Muscle of back (tissue), 13 donors: ENCODE results near the gene SMAD6. TPM values are rescaled to one million over a fixed set of nuclear protein-coding genes. Genes with fewer than 3 reads are reported as not detected.
A peak's percentile ranks its signal among the peaks of the same experiment; 100 is the strongest.

ENCODE experiments used
- DNase-seq, 3 donors: peaks; one replicate each; pipeline versions ENCODE4 v3.0.0 to v3.0.0-alpha.2; 2013
- long read RNA-seq, 9 donors: transcript quantifications; one replicate each; lab custom pipeline, GENCODE V29; 2026
- polyA plus RNA-seq, 10 donors: library from polyadenylated mRNA; unstranded; fragments of 120-200 nt; gene quantifications; one replicate each; pipeline ENCODE4 v1.2.1, GENCODE V29; 2013; ENCODE audit not compliant: insufficient read length in 10 of 10

SMAD6 gene
- 1 to 10 TPM; 2.3 to 9.1 (median 4.3) TPM for polyA plus RNA-seq
- long read RNA-seq, donor 1, partial matches to known transcripts = 0 of 1 reads
- long read RNA-seq, donor 1, other reads (novel, unspliced or antisense) = 0 of 1 reads
- long read RNA-seq, donor 2 = 0 reads
- long read RNA-seq, donor 3, full-length matches to known transcripts = 1 of 1 reads
- long read RNA-seq, donor 3, partial matches to known transcripts = 0 of 1 reads
- long read RNA-seq, donor 3, other reads (novel, unspliced or antisense) = 0 of 1 reads
- long read RNA-seq, donor 4, full-length matches to known transcripts = 6 of 6 reads
- long read RNA-seq, donor 4, partial matches to known transcripts = 0 of 6 reads
- long read RNA-seq, donor 4, other reads (novel, unspliced or antisense) = 0 of 6 reads
- long read RNA-seq, donor 5, full-length matches to known transcripts = 1 of 1 reads
- long read RNA-seq, donor 5, partial matches to known transcripts = 0 of 1 reads
- long read RNA-seq, donor 5, other reads (novel, unspliced or antisense) = 0 of 1 reads
- long read RNA-seq, donor 6, full-length matches to known transcripts = 1 of 1 reads
- long read RNA-seq, donor 6, partial matches to known transcripts = 0 of 1 reads
- long read RNA-seq, donor 6, other reads (novel, unspliced or antisense) = 0 of 1 reads
- long read RNA-seq, donor 7, full-length matches to known transcripts = 3 of 3 reads
- long read RNA-seq, donor 7, partial matches to known transcripts = 0 of 3 reads
- long read RNA-seq, donor 7, other reads (novel, unspliced or antisense) = 0 of 3 reads
- long read RNA-seq, donor 8, partial matches to known transcripts = 0 of 2 reads
- long read RNA-seq, donor 8, other reads (novel, unspliced or antisense) = 0 of 2 reads
- long read RNA-seq, donor 9, partial matches to known transcripts = 0 of 1 reads
- long read RNA-seq, donor 9, other reads (novel, unspliced or antisense) = 0 of 1 reads

DNA sequence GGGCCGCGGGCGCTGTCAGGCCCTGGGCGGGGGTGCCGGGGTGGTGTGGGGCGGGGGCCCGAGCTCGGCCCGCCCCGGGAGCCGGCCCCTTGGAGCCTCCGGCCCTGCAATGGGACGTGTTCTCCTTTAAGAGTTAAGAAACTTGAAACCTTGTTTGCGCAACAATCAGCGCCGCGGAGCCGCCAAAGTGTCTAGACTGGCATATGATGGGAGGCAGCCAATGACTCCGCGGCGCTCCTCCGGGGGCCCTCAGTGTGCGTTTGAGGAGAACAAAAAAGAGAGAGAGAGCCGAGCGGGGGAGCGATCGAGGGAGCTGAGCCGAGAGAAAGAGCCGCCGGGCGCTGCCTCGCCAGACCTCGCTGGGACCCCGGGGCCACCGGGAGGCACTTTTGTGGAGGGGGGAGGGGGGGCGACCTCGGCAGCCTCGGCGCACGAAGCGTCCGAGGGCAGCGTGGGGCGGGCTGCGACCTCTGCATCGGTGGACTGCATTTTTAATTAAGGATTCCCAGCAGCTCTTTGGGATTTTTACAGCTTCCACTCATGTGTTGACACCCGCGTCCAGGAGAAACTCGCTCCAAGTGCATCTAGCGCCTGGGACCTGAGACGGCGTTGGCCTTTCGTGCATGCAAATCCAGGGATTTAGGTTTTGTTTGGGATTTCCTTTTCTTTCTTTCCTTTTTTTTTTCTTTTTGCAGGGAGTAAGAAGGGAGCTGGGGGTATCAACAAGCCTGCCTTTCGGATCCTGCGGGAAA lies at the start of gene SMAD6:
SMAD6 (plus strand) TSS at position 202 of the 752 bp plus-strand sequence. CDS start 1,023 bp downstream, outside the sequence.
- DNase-seq = peak; percentile 90 to 98 (median 95)

DNA sequence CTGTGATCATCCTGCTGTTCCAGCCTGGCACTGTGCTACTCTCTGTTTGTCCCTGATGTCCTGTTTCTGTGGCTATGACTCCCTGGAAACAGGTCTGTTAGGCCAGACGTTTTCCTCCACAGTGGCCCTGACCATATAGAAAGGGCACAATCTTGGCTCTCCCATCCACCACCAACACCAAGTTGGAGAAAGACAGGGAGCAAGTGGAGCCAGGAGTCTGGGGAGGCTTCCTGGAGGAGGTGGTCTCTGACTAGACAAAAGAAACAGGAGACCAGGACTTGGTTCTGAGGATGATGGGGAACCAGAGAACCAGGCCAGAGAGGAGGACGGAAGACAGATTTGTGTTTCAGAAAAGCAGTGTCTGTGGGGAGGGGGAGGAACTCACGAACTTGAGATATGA lies 49.2 kb upstream of the SMAD6 start:
- DNase-seq = no peak

DNA sequence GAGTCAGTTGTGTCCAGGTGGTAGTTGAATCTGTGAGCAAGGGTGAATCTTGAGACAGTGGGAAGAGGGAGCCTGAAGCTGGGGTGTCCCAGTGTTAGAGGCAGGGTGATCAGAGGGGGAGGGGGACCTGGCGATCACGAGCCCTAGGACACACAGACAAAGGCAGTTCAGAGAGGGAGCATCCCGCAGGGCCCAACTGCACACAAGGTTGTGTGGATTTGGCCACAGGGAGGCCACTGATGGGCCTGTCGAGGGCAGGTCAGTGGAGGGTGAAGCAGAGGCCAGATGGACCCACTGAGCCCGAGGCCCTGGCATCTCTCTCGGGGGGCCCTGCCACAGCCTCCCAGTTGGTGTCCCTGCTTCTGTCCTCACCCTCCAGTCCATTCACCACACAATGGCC lies 48.6 kb upstream of the SMAD6 start:
- no peak for DNase-seq

DNA sequence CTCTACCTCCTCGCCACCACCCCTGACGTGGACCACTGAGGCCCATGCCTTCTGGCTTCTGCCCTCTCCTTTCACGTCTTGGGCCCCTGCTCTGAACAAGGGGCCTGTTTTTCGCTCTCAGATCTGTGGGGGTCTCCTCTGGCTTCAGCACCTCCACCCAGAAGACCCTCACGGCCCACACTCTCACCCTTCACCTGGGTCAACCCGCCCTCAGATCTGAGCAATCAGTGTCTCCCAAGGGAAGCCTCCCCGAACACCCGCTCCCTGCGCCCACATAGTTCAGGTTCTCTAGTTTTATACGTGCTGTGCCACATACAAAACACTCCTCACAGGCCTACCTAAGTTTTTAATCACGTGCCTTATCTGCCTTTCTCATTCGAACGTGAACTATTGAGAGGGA lies 48.2 kb upstream of the SMAD6 start:
- DNase-seq = no peak

DNA sequence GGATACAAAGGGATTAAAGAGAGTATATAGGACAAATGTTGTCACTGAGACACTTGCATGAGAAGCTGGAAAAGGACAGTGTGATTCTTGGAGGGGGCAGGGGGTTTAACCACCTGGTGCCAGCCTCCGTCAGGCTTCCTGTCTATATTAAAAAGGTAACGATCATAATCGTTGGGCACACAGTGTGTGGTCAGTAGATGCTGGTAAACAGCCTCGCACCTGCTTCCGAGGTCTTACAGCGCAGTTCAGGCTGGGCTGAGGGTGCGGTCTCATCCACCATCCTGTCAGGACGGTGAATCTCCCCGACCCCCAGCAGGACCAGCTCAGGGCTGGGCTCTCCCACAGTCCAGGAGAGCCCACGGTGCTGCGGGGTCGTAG lies 47.7 kb upstream of the SMAD6 start:
- DNase-seq = no peak

DNA sequence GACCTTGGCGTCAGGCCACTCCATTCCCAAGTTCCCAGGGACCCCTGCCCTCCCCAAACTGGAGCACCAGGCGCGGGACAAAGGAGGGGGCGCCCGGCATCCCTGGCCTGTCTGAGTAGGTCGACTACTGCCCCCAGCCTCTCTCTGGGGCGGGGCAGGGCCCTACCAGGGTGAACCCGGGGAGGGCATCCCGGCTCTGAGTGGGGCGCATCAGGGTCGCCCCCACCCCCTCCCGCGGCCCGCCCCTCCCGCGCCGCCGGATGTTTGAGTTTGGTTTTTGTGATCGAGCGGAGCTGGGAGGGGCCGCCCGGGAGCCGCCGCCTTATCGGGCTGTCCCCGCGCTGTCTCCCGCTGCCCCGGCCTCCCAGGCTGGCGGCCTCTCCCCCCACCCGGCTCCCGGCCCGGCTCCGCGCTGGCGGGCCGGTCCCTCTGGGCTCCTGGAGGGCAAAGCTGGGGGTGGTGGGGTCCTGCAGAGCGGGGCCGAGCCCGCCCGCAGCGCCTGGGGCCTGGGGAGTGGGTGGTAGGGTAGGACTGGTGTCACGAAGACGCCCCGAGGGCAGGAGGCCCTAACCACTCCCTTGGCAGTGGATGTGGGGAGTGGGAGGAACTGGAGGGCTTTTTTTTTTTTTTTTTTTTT lies 47.2 kb upstream of the SMAD6 start:
- DNase-seq = no peak

DNA sequence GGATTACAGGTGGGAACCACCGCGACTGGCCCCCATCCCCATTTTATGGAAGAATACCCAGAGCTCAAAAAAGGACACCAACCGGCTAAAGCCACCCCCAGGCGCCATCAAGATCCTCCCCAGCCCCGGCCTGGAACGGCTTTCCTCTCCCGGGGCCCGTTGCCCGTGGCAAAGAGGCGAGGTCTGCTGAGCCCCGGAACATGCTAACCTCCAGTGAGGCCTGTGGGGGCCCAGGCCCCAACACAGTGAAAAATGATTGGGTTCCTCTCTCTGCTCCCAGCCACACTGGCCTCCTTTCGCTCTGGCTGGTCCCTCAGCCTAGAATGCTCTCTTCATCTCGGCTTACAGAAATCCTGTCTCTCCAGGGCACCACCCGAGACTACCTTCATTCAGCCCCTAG lies 46.5 kb upstream of the SMAD6 start:
- no peak for DNase-seq

DNA sequence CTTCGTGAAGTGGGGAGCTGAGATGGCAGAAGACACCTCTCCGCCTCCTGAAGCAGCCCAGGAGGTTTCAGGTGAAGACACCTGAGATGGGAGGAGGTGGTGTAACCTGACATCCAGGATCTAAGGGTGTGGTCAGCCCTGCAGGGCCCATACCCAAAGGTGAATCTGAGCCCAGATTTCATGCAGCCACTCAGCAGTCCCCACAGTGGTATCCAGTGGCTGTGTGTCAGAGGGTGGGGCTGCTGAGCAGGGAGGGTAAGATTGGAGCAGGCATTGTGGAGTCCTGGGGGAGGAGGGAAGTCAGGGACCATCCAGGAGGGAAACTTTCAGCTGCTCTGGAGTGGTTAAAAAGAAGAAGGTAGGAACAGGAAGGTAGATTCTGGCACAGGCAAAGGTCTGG lies 46.0 kb upstream of the SMAD6 start:
- DNase-seq = no peak

DNA sequence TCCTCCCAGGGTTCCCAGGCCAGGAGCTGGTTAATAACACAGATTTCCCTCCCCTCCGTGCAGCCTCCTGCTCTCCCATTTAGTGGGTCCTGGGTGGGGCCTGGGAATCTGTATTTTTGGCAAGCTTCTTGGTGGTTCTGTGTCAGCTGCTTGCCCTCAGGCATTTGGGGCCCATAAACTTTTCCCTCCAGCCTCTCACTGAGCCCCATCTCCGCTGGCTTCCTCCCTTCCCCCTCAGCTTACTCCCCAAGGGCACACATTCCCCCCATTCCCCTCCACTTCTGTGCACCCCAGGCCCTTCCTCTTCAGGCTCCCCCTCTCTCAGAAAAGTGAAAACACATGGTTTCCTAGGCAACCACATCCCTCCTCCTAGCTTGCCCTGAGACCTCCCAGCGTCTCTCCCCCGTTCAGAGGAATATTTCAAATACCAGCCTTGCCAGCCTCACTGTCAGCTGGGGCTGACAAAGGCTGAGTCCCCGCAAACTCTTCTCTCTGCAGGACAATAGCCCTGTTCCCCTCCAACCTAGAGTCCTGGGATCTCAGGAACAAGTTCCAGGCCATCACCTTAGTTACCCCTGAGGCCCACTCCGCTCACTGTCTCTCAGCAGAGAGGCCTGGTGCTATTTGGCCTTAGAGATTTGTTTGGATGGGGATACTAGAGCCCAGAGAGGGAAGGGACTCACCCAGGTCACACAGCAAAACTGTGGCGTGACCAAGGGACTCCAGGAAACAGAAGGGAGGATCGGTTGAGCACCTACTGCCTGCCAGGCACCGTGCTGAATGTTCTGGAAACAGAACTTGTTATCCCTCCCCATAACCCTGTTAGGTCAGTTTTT lies 44.6 kb upstream of the SMAD6 start:
- peak in 2 of 3 donors; percentile 22 to 58 for DNase-seq

DNA sequence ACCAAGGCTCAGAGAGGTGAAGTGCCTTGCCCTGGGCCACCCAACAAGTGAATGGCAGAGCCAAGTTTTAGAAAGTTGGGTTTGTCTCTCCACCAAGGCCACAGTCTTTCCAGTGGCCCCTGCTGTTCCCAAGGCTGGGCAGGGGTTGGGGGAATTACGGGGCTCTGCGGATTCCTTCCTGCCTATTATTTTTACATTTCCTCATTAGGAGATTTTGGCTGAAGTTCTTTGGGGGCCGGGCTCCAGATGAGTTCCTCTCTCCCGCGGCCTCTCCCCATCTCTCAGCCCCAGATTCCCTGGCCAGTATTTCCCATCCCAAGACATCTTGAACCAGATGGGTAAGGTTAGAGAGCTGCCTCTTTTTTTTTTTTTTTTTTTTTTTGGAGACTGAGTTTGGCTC lies 44.0 kb upstream of the SMAD6 start:
- peak in 1 of 3 donors; percentile 49 for DNase-seq

DNA sequence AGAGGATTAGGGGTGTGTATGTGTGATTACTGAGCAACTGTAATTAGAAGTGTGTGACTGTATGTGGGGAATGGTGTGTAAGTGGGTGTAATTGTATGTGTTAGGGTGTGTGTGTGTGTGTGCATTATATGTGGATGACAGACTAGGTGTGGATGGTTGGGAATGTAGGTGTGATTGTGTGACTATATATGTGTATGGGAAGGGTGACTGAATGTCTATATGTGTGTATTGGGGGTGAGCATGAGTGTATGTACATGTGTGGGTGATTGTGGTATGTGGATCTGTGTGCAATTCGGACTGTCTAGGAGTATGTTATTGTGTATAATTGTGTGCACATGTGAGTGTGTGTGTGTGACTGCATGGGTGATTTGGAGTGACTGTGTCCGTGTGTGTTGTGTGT lies 43.2 kb upstream of the SMAD6 start:
- no peak for DNase-seq

DNA sequence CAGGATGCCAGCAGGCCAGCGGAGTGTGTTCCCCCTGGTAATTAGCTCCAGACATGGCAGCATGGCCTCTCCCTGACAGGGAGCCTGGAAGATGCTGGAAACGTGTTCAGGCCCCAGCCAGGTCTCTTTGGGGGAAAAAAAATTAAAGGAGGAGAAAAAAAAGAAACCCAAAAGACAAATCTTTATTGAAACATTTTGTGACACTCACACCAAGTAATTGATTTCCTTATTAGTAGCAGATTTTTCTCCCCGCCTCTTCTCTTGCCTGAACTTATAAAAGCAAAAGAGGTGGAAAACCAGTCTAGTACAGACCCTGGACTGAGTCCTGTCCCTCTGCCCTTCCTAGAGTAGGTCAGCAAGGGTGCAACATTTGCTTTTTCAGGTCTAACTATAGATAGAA lies 42.7 kb upstream of the SMAD6 start:
- no peak for DNase-seq

DNA sequence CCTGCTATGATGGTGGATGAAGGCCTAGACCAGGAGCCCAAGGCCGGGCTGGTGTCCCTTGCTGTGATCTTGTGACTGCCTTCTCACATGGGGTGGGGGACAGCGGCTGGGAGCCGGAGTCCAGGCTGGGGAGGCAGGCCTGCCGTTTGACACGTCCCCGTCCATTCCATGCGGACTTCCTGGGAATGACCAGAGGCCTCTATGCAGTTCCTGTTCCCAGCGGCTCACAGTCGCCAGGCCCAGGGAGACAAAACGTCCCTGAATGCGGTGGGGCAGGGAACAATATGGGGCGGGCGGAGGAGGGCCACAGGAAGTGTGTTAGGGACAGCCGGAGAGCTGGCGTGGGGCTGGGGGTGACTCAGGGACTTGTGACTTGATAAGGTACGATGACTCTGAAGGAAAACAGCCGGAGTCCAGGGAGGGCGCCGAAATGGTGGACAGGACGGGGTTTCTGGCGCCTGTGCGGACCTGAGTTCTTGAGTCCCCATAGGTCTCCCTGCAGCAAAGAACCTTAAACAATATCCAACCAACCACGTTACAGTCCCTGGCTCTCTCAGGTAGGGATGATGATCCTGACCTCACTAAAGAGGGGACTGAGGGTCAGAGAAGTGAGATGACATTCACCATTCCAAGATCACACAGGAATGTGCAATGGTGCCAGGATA lies 40.5 kb upstream of the SMAD6 start:
- DNase-seq = no peak

DNA sequence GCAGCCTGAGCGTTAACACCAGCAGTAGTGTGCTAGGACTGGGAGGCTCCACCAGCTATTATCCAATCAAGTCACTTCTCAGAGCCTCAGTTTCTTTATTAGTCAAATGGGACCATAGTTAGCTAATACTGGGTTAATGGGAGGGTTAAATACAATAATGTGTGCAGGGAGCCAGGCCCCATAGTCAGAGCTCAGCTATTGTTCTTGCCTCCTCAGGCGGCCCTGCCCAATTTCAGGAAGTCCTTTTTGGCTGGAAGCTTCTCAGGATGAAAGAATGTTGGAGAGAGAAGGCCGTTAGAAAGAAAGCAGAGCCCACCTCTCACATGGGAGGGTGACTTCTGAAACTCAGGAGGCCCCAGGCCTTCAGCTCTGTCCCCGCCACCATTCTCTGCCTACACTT lies 39.5 kb upstream of the SMAD6 start:
- no peak for DNase-seq

DNA sequence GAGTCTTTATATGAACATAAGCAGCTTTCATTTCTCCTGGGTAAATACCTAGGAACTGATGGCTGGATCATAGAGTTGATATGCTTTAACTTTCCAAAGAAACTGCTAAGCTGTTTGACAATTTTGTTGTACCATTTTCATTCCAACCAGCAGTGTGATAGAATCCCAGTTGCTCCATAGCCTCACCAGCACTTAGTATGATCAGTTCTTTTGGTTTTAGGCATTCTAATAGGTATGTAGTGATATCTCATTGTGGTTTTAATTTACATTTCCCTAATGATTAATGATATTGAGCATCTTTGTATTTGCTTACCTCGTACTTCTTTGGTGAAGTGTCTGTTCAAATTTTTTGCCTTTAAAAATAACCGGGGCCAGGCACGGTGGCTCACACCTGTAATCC lies 38.4 kb upstream of the SMAD6 start:
- no peak for DNase-seq

DNA sequence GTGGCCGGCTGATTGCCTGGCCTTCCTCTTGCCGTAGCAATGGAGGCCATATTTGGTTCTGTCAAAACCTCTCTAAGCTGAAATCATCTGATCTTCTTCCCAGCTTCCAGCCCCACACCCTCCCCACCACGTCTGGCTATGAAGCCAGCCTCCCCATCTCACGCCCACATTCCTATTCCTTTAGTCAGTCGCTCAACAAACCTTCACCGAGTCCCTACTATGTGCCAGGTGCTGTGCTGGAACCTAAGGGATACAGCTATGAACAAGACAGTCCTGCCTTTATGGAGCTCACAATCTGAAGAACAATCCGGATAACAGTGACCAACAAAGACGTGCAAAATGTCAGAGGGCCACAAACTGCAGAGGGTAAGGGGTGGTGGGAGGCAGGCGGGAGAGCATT lies 31.9 kb upstream of the SMAD6 start:
- no peak for DNase-seq

DNA sequence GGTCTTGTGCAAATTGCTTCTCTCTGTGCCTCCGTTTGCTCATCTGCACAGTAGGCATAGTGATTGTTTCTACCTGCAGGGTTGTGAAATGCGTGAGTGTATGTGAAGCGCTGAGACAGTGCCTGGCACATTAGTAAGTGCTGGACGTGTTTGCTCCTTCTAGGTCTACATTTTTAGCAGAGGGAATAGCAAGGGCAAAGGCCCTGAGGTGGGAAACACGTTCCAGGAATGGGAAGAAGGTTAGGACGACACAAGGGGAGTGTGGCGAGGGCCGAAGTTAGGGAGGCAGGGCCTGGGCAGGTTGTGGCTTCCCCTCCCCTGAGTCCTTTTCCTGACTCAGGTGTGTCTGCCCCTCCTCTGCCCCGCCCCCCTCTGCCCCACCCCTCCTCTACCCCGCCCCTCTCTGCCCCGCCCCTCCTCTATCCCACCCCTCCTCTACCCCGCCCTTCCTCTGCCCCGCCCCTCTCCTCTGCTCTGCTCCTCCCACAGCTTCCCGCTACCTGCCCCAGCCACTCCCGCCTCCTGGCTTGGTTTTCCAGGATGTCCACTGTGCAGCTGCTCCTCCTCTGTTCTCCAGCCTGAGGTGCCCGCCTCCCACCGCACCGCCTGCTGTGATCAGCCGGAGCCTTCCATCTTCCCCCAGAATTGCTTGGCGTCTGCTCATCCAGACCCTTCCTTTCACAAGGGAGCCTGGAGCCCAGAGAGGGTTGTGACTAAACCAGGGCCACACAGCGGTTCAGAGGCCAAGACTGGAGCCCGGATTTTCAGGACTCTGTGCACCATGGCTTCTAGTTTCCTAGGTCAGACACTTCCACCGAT lies 31.1 kb upstream of the SMAD6 start:
- DNase-seq = no peak

DNA sequence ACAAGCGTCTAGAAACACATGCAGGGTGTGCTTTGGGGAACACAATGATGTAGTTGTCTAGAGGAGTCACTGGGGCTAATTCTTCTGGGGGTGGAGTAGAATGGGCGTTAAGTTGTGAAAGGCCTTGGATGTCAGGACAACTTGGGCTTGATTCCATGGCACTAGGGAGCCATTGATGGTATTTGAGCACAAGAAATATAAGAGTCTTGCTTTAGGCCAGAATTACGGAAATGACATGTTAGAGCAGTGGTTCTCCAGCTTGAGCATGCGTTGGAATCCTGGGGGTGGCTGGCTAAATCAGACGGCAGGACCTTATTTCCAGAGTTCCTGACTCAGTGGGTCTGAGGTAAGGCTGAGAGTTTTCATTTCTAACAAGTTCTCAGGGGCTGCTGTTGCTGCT lies 29.2 kb upstream of the SMAD6 start:
- no peak for DNase-seq
